Tibial nerve (tissue), 4 donors: ENCODE measurements around the gene MORN1. TPM values are rescaled to one million over a fixed set of nuclear protein-coding genes. Genes with fewer than 3 reads are reported as not detected.

ENCODE experiments used
- DNase-seq, 2 donors: peaks; one replicate each; pipeline ENCODE4 v3.0.0-alpha.2; 2019; ENCODE audit warnings: low spot score in 2 of 2
- H3K27ac ChIP-seq, 4 donors: fragments of 200-600 bp; sonication (generic) in 3 of 4; one replicate each; pipeline ENCODE4 v1.5.1; 2017 to 2019; ENCODE audit warnings: mild to moderate bottlenecking in 1 of 4
- H3K27me3 ChIP-seq, 2 donors: fragments of 200-600 bp; sonication (generic) in 1 of 2; one replicate each; pipeline versions ENCODE4 v1.5.1 to v1.6.0; 2017 to 2019
- H3K36me3 ChIP-seq, 3 donors: fragments of 200-600 bp; sonication (generic); one replicate each; pipeline ENCODE4 v1.5.1; 2018 to 2019
- H3K4me1 ChIP-seq, 4 donors: fragments of 200-600 bp; sonication (generic) in 3 of 4; one replicate each; pipeline ENCODE4 v1.5.1; 2017 to 2019
- H3K4me3 ChIP-seq, 4 donors: fragments of 200-600 bp; sonication (generic) in 3 of 4; one replicate each; pipeline ENCODE4 v1.5.1; 2017 to 2019; ENCODE audit warnings: mild to moderate bottlenecking in 1 of 4, moderate library complexity in 1 of 4
- H3K9me3 ChIP-seq, 4 donors: fragments of 200-600 bp; sonication (generic) in 3 of 4; one replicate each; pipeline ENCODE4 v1.5.1; 2017 to 2019
- CTCF ChIP-seq, 5 experiments: fragments of 200-600 bp in 3 of 5; fragments of 450-650 bp in 2 of 5; sonication (generic) in 3 of 5; IDR thresholded peaks; one replicate each; pipeline ENCODE4 v1.5.1; 2016 to 2019; ENCODE audit warnings: antibody characterized with exemption in 5 of 5, mild to moderate bottlenecking in 3 of 5, moderate library complexity in 2 of 5
- EP300 ChIP-seq, 2 donors: sonication (generic); formaldehyde crosslinking; IDR thresholded peaks; one replicate each; pipeline ENCODE4 v1.6.1; 2017; ENCODE audit warnings: antibody characterized with exemption in 2 of 2, mild to moderate bottlenecking in 1 of 2
- POLR2A ChIP-seq, 2 donors: fragments of 450-650 bp; IDR thresholded peaks; one replicate each; pipeline ENCODE4 v1.6.1; 2017; ENCODE audit warnings: antibody characterized with exemption in 2 of 2, mild to moderate bottlenecking in 2 of 2, moderate library complexity in 2 of 2
- WGBS, 2 donors: methylation state at CpG; one replicate each; pipeline ENCODE4 v1.1.5; 2018; 5-methylcytosine and 5-hydroxymethylcytosine counted together
- total RNA-seq, 4 donors: library from RNA; depleted of rRNA; stranded (reverse); fragments of >200 nt; gene quantifications; one replicate each; pipeline ENCODE4 v1.1.0, GENCODE V29; 2016

The MORN1 gene
- total RNA-seq, 4 donors from 2014 or later, result 8.7 to 21.9 (median 16.1) TPM

- TF ChIP-seq CTCF (IDR thresholded peaks at IDR 0.05) (no peak), EP300 (IDR thresholded peaks at IDR 0.05) (no peak), POLR2A (IDR thresholded peaks at IDR 0.05) (no peak)
- Histone ChIP-seq H3K27ac (no peak overlapping the region), H3K9me3 (no peaks in the 10 kb centered on the region), H3K4me1 (no peaks in the 10 kb centered on the region), H3K27me3 (no peaks in the 10 kb centered on the region), H3K36me3 (peaks cover 0 to 52% (median 0%) of the 10 kb centered on the region in 3 donors), H3K4me3 (no peak overlapping the region)
- no peak for DNase-seq
- 87 to 88% methylated on average over 17 to 19 of the region's 20 CpGs for WGBS, 2 donors
These were observed 17.7 kb downstream of the MORN1 start for GRCh38 chr1:2373551-2374251.

GRCh38 chr1:2372551-2373490 lies 18.5 kb downstream of the MORN1 start:
- no peaks in the 10 kb centered on the region for H3K9me3 ChIP-seq
- TF ChIP-seq CTCF (IDR thresholded peaks at IDR 0.05) (no peak), EP300 (IDR thresholded peaks at IDR 0.05) (no peak)
- WGBS, 2 donors, result 92% methylated on average over 25 to 27 of the region's 36 CpGs

GRCh38 chr1:2368053-2368744 lies 23.2 kb downstream of the MORN1 start:
- DNase-seq, result no peak
- Histone ChIP-seq H3K9me3 (peaks cover 0 to 8% (median 0%) of the 10 kb centered on the region in 4 donors), H3K36me3 (peaks cover 0 to 53% (median 0%) of the 10 kb centered on the region in 3 donors), H3K4me1 (no peaks in the 10 kb centered on the region), H3K4me3 (no peak overlapping the region), H3K27ac (no peak overlapping the region), H3K27me3 (no peaks in the 10 kb centered on the region)
- WGBS, 2 donors, result 93 to 94% methylated on average over 8 of the region's 8 CpGs
- TF ChIP-seq POLR2A (IDR thresholded peaks at IDR 0.05) (no peak), CTCF (IDR thresholded peaks at IDR 0.05) (no peak), EP300 (IDR thresholded peaks at IDR 0.05) (no peak)

More at GRCh38 chr1:2372551-2373490, 18.5 kb downstream of the MORN1 start:
- H3K36me3 ChIP-seq, result peaks cover 0 to 61% (median 0%) of the 10 kb centered on the region in 3 donors
- DNase-seq, result no peak
- H3K27ac ChIP-seq, result no peak overlapping the region
- H3K4me3 ChIP-seq, result no peak overlapping the region
- H3K27me3 ChIP-seq, result no peaks in the 10 kb centered on the region
- no peaks in the 10 kb centered on the region for H3K4me1 ChIP-seq

- Histone ChIP-seq H3K4me3 (no peak overlapping the region), H3K27me3 (no peaks in the 10 kb centered on the region), H3K27ac (no peak overlapping the region), H3K4me1 (no peaks in the 10 kb centered on the region), H3K36me3 (peaks cover 0 to 22% (median 0%) of the 10 kb centered on the region in 3 donors), H3K9me3 (peaks cover 0 to 9% (median 0%) of the 10 kb centered on the region in 4 donors)
- WGBS, 2 donors, result 96% methylated on average over 2 of the region's 2 CpGs
- no peak for TF ChIP-seq CTCF (IDR thresholded peaks at IDR 0.05)
- TF ChIP-seq POLR2A (IDR thresholded peaks at IDR 0.05), result no peak
- no peak for TF ChIP-seq EP300 (IDR thresholded peaks at IDR 0.05)
- no peak for DNase-seq
These were observed 27.4 kb downstream of the MORN1 start for GRCh38 chr1:2363847-2364513.
